HG02759 (cell line): ENCODE results near the gene EXOC3L2.

Experiments used
- ATAC-seq: cut with Tn5 transposase; IDR thresholded peaks from one replicate; pipeline ENCODE4 v1.9.1; 2021; ENCODE audit warnings: mild to moderate bottlenecking, moderate library complexity; ENCODE audit not compliant: unreplicated experiment

Gene EXOC3L2

GRCh38 chr19:45182758-45183157 lies 62.4 kb downstream of the EXOC3L2 start:
- no peak for ATAC-seq

GRCh38 chr19:45180936-45181335 lies 64.3 kb downstream of the EXOC3L2 start:
- ATAC-seq = no peak

- no peak for ATAC-seq
Observed at GRCh38 chr19:45179892-45180370, 65.3 kb downstream of the EXOC3L2 start.

- ATAC-seq = no peak
Observed at GRCh38 chr19:45179072-45179891, 65.9 kb downstream of the EXOC3L2 start.

- peak; percentile 82 for ATAC-seq
Observed at GRCh38 chr19:45178262-45179071, 66.7 kb downstream of the EXOC3L2 start, which contains the start of gene BLOC1S3. BLOC1S3 (plus strand) TSS chr19:45178784; CDS start chr19:45179297, 513 bp downstream.

- ATAC-seq = peak; percentile 8
Observed at GRCh38 chr19:45177817-45178261, 67.4 kb downstream of the EXOC3L2 start, which contains the start of gene TRAPPC6A. TRAPPC6A (minus strand) TSS chr19:45178237; CDS start chr19:45178218, 19 bp downstream.

GRCh38 chr19:45175515-45176345 lies 69.5 kb downstream of the EXOC3L2 start:
- no peak for ATAC-seq

GRCh38 chr19:45173816-45174215 lies 71.4 kb downstream of the EXOC3L2 start:
- no peak for ATAC-seq

GRCh38 chr19:45172611-45173208 lies 72.5 kb downstream of the EXOC3L2 start:
- no peak for ATAC-seq

GRCh38 chr19:45172173-45172572 lies 73.0 kb downstream of the EXOC3L2 start:
- no peak for ATAC-seq

- ATAC-seq = no peak
Observed at GRCh38 chr19:45171211-45171623, 74.0 kb downstream of the EXOC3L2 start.

GRCh38 chr19:45170146-45171106 lies 74.8 kb downstream of the EXOC3L2 start:
- ATAC-seq = no peak

- ATAC-seq = no peak
Observed at GRCh38 chr19:45169602-45170001, 75.6 kb downstream of the EXOC3L2 start.

- ATAC-seq = no peak
Observed at GRCh38 chr19:45168767-45169351, 76.3 kb downstream of the EXOC3L2 start.

GRCh38 chr19:45166723-45167252 lies 78.4 kb downstream of the EXOC3L2 start:
- ATAC-seq = no peak

GRCh38 chr19:45164577-45165335 lies 80.5 kb downstream of the EXOC3L2 start:
- peak; percentile 85 for ATAC-seq

- no peak for ATAC-seq
Observed at GRCh38 chr19:45163751-45164460, 81.3 kb downstream of the EXOC3L2 start.
